HG03521 (cell line): ENCODE results near the gene BCL2.
"Not testable (repeated sequence)": the region's sequence is repeated elsewhere in the genome, so short reads cannot be mapped to it uniquely, and the experiment has no call there.

Source experiments
- ATAC-seq: cut with Tn5 transposase; IDR thresholded peaks from one replicate; pipeline ENCODE4 v1.9.1; 2021; ENCODE audit warnings: mild to moderate bottlenecking, moderate library complexity; ENCODE audit not compliant: unreplicated experiment

BCL2 gene

GRCh38 chr18:63319383-63320122 lies at the start of gene BCL2:
Gene BCL2 (minus strand): TSS chr18:63319769.
- no peak for ATAC-seq

- no peak for ATAC-seq
Measured at GRCh38 chr18:63368611-63369010, 49.0 kb upstream of the BCL2 start.

DNA sequence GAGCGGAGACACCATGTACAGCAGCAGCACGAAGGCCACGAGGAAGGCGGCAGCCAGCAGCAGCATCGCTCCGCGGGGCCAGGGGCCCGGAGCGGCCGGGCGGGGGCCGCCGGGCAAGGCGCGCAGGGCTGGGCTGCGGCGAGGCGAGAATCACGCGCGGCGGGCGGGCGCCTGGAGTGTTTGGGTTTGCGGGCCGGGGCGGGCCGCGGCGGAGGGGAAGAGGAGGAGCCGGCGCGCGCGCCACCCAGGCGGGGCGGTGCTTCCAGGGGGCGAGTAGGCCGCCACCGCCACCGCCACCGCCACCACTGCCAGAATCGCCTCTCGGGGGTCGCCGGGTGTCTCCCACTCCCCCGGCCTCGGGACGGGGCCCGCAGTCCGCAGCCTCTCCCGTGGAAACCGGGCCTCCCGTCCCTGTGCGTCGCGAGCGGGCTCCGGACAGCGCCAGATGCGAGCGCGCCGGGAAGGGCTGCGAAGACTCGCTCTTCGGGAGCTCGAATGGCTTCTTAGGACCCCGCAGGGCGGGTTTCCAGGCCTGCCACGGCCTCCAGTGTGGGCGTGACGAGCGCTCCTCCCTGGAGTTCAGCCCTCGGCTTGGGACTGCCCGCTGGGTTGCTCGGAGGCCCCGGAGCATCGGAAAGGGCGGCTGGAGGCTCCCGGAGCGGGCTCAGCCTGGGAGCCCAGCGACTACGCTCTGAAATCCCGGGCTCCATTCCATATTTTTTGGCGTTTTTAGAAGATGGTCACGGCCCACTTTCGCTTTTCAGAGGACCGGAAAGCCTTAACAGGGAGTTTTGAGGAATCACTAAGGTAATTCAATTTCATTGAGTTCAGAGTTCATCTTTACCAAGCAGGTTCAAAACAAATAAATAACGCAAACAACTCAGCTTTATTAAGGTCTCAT lies 47.7 kb upstream of the BCL2 start, which contains the start of gene KDSR:
KDSR (minus strand) TSS at position 154 of the 901 bp plus-strand sequence; CDS start at position 66, 88 bp downstream.
- ATAC-seq: peak; percentile 90

DNA sequence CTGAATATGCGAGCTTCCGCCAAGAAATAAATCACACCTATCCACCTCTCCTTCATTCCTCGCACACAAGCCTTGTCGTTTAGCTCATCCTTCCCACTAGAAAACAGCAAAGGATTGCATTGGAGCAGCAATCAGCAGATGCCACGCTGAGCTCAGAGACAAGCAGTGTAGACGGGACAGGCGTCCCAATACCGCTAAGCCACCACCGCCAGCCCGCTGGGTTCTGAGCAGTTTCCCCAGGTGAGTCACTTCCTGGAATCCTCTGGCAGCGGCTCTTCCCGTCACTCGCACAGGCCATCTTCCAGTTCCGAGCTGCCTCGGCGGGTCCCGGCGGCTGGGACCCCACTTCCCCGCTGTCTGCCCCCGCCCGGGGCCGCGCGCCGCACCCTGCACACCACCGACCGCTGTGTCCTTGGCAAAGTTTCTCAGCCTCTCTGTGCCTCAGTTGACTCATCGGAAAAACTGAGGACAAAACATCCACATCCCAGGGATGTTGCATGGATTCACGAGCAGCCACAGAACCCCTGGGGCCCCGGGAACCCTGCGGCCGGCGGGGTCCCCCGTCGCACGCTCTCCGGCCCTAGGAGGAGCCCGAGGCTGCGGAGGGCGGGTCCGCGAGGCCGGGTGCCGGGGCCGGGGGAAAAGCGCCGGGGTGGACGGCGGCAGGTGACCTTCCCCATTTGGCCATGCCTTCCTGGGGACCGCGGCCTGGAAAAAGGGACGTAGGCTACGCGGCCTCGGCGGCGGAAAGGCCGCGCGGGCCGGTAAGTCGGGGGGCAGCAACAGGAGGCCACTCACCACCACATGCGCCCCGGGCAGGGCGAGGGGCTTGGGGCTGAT lies 46.9 kb upstream of the BCL2 start:
- peak; percentile 29 for ATAC-seq

GRCh38 chr18:63365876-63366212 lies 46.3 kb upstream of the BCL2 start:
- ATAC-seq: no peak

- ATAC-seq: no peak
Measured at GRCh38 chr18:63363951-63364350, 44.4 kb upstream of the BCL2 start.

DNA sequence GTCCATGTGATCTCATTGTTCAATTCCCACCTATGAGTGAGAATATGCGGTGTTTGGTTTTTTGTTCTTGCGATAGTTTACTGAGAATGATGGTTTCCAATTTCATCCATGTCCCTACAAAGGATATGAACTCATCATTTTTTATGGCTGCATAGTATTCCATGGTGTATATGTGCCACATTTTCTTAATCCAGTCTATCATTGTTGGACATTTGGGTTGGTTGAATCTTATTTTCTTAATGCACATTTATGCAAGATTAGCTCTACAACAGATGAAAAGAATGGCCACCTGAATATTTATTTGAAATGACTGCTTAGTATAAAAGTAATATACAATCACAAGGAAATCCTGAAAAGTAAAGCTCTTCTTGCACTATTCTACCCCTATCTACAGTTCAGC lies 43.9 kb upstream of the BCL2 start:
- not testable (repeated sequence) for ATAC-seq

DNA sequence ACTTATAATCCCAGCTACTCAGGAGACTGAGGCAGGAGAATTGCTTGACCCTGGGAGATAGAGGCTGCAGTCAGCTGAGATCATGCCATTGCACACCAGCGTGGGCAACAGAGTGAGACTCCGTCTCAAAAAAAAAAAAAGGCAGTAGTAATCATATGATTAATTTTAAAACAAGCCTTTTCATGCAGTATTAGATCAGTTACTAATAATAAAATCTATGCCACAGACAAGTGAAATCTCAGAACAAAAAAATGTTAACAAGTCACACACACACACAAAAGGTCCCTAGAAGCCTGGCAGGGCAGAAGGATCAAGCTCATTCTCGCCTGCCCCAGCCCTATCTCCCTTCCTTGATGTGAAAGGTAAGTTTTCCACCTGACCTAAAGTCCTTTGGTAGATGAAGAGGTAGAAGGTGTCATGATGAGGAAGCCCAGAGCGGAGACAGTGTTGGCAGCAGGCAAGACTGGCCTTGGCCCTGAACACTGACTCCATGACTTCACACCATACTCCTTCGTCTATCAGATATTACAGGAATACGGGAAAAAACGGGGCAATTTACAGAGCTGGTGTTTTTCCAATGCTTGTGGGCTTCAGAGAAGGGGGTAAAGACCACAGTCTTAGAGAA lies 36.8 kb upstream of the BCL2 start:
- ATAC-seq: no peak

- ATAC-seq: no peak
Measured at GRCh38 chr18:63350230-63350629, 30.7 kb upstream of the BCL2 start.

DNA sequence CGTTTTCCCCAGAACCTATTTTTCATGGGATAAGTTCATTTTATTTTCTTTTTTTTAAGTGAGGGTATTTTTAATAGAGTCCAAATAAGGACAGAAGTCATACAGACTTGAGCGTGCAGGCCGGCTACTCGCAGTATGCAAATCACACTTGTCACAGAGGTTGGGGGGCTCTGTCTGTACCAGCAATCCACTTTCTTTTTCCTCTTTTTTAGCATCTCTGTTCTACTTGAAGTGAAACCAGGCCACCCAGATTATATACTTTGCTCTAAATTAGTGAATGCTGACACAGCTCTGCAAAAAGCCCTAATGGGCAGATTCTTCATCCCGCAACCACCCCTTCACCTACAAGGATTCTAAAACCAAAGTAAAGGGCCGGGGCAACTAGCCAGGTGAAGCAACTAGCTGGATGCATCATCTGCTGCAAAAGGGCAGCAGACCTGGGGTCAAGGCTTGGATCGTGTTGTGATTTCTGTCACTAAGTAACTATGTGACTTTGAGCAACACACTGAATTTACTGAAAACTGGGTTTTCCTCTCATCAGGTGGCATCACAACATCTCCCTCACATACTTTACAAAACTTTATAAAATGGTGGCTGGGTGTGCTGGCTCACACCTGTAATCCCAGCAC lies 29.1 kb upstream of the BCL2 start:
- no peak for ATAC-seq

GRCh38 chr18:63346480-63347183 lies 27.1 kb upstream of the BCL2 start:
- no peak for ATAC-seq

DNA sequence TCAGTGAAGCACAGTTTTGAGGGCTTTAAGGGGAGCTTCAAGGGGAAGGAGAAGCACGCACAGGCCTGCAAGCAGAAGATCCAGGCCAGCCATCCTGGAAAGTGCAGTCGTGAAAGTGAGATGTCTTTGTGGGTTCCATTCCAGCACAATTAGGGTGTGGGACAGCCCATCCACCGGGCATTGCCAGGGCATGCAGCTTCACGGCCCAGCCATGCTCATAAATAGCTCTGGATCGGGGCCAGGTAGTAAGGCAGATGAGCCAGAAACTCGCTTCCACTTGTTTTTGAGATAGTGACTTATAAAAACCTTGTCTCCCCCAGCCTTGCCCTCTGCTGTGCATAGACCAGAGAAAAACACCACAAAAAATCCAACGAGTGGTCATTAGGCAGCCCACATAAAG lies 26.5 kb upstream of the BCL2 start:
- no peak for ATAC-seq

GRCh38 chr18:63344918-63345317 lies 25.3 kb upstream of the BCL2 start:
- ATAC-seq: no peak

GRCh38 chr18:63344263-63344662 lies 24.7 kb upstream of the BCL2 start:
- ATAC-seq: no peak

DNA sequence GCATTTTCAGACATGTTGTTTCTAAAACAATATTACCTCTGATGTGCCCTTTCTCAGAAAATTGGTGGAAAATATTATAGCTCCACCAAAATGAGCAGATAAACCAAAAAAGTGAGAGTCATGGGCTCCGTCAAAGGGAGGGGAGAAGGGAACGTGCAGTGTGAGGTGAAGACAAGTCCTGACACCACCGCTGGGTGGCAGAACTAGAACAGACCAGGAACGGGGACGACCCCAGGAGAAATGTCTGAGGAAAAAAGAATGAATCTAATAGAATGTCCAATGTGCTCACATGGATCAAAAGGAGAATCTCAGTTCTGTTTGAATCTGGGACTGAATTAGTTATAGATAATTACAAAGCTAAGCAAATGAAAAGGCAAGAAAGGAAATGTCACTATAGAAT lies 22.6 kb upstream of the BCL2 start:
- ATAC-seq: no peak

DNA sequence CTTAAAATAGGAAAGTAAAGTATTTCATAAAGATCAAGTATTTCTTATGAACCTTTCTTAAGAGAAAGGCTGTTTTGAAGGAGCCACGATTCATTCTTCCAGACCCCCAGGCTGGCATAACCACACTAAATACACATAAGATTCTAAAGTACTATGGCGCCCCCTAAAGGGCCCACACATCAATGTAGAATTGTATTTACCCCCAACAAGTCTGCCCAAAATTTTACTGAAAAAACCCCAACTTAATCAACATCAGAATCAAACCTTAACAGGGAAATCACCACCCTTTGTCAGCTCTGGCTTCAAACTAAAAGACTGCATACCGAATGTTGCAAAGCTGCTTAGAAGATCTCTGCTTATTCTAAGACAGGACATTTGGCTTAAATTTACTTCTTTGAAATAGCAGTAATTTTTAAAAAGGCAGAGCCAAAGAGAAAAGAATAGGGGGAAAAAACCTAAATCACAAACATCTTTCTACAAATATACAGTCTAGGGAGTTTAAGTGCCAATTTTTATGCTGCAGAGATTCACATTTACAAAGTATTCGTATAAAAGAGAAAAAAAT lies 20.4 kb upstream of the BCL2 start:
- no peak for ATAC-seq

DNA sequence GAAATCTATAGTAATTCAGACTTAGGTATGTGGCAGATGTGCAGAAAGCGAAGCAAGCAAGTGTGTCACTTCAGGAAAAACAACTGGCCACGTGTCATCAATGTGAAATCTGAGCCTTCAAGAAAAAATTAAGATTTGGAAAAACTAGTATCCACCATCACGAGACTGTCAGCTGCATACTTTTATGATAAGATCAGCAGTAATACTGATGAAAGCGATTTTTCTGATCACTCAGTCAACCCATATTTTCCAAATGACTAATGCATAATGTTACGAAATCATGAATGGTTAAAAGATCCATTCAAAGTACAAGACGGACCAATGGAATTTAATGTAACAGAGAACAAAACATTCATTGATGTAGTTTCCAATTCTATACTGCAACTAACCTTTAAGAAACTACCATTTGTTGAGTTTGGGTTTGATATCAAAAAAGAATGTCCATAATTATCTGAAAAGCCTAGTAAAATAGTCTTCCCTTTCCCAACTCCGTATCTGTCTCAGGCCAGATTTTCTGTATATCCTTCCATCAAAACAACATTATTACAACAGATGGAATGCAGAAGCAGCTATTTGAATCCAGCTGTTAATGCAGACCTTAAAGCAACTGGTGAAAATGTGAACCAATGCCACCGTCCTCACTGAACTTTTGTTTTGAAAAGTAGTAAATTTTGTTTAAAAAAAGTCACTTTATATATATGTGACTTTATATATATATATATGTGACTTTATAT lies 17.0 kb upstream of the BCL2 start:
- no peak for ATAC-seq

GRCh38 chr18:63331105-63331504 lies 11.5 kb upstream of the BCL2 start:
- ATAC-seq: no peak
